NCI-H69 (cell line): ENCODE data around the gene MTFR2.
A peak's percentile ranks its signal among the peaks of the same experiment; 100 is the strongest.

Experiments used
- DNase-seq: peaks from one replicate; lab custom pipeline; 2025; lab: John Stamatoyannopoulos, UW

MTFR2 gene

DNA sequence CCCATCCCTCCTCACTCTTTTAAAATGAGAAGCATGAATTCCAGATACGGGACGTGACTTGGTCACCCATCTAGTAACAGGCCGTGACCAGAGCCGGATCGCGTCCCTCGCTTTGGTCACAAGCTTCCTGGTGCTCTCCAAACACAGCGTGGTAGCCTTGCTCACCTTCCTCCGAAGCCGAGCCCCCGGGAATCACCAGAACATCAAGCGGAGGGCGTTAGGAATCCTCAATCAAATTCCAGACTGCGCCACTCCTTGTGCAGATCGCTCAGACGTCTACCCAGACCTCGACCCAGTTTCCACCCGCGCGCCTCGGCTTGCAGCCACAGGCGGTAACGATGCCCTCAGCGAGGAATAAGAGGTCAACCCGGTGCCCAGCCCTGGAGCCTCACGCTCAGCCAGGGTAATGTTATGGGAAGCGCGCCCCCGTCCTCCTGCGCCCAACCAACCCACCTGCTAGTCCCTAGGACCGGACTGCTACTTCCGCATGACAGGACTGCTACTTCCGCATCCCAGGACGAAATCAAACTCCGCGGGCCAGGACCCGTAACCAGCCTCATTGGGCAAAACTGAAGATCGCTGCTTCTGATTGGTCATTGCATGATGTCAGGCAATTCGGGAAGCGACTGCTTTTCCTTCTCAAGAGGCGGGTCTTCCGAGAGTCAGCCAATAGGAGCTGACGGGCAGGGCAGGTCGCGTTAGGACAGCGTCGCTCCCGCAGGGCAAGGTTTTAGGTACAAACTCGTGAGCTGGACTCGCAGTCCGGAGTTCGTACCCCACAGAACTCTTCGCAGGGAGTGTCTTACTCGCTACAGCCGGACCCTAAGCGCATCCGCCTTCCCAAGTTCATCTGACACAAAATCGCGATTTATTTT is at the start of gene MTFR2:
TSS of gene MTFR2 (minus strand) at position 501 of the 875 bp plus-strand sequence. CDS start 1,212 bp downstream, outside the sequence.
- DNase-seq = peak; percentile 100

GRCh38 chr6:136294621-136295020 is 44.5 kb upstream of the MTFR2 start:
- DNase-seq = peak; percentile 12

GRCh38 chr6:136290410-136291010 is 40.4 kb upstream of the MTFR2 start:
- peak; percentile 93 for DNase-seq

DNA sequence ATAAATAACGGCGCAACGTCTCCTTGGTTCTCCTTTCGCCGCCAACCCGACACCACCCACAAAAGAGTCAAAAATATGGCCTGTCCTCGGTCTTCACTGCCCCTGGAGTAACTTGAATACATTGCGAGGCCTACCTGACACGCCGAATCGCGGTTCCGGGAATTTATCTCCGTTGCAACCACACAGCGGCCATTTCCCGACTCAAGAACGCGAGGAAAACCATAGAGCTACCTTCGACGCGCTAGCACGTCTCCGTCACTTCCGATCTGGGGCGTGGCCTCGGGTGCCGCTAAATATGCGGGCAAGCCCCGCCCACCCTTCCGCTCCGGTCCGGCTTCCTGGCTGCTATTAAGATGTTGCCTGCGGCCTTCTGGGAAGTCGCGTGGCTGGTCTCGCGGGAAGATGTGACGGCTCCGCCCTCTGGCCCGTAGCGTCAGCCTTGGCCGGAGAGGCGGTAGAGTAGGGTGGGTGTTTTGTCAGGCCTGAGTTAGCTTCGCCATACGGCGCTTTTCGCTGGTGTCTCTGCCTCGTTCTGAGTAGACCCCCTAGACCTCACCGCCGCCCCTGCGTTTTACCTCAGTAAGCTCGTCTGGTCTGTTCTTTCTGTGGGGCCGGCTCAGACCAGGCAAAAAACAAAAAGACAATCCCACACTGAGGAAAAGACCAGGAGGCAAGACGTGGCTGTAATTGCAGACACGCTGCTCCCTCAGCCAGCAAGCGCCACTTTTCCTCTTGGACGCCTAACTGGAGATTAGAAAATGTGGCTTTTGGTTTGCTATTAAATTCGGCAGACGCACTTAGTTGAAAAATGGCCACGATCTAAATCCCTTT is 39.7 kb upstream of the MTFR2 start, which contains the start of gene BCLAF1:
TSS of gene BCLAF1 (minus strand) at position 268 of the 831 bp plus-strand sequence. CDS start 9,980 bp downstream, outside the sequence.
- peak; percentile 100 for DNase-seq

GRCh38 chr6:136289327-136289578 is 39.1 kb upstream of the MTFR2 start:
- DNase-seq = peak; percentile 98

- DNase-seq = peak; percentile 88
These were observed 38.6 kb upstream of the MTFR2 start for GRCh38 chr6:136288566-136289326.

DNA sequence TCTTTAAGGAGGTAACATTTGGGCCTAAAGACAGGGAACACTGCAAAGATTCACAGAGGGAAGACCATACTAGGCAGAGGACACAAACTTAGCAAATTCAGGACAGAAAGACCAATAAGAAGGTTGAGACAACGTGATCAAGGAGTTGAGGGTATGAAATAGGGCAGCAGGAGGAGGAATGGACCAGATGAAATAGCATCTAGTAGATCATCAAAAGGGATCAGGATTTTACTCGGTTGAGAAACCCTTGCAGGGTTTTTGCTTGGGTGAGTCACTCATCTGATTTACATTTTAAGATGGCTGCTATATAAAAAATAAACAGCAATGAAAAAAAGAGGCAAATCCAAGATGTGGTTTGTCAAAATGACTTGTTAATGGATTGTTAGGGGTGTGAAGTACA is 34.8 kb upstream of the MTFR2 start:
- DNase-seq = no peak

GRCh38 chr6:136282906-136283305 is 32.8 kb upstream of the MTFR2 start:
- no peak for DNase-seq

- no peak for DNase-seq
These were observed 30.0 kb upstream of the MTFR2 start for GRCh38 chr6:136280032-136280609.

DNA sequence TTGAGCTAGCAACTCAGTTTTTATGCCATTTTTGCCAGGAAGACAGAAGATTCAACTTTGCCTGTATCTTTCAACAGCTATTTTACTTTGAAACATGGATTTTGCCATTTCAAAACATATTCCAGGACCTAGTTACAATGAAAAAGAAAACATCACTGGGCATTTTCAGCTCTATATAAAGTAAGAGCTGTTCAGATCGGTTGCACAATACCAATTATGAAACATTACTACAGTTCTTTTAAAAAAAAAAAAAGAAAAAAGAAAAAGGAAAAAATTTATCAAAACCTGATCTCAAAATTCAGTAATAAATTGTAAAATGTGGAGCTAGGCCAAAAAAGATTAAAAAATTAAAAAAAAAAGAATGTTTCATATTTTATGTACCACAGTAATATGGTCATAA is 24.0 kb upstream of the MTFR2 start:
- no peak for DNase-seq

GRCh38 chr6:136265101-136265500 is 15.0 kb upstream of the MTFR2 start:
- DNase-seq = no peak

- no peak for DNase-seq
These were observed 12.8 kb upstream of the MTFR2 start for GRCh38 chr6:136262940-136263339.

DNA sequence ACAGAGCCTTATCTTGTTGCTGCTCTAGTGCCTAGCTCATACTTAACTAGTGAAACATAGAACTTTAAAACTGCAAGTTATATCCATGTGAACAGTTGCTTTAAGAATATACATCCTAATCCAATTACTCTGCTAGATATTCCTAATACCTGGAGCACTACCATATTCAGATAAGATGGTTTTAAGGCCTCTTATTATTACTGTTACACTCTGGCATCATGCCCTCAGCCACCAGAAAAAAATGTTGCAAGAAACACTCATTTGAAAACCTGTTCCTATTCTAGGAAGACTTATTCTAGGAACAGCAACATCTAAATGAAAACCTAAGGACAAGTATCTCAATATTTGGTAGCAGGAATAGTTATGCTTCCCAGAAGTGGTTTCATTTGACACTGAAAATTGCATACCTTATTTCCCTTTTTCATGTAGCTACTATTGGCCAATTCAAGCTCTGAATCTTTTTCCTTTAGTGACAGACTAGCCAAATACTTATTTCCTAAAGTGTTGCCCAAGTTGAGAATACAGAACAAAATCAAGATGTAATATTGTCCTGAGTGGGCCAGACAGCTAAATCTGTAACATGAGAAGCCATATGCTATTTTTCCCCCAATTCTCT is 4.8 kb upstream of the MTFR2 start:
- DNase-seq = no peak

- no peak for DNase-seq
These were observed 3.6 kb upstream of the MTFR2 start for GRCh38 chr6:136253734-136254133.

- peak; percentile 28 for DNase-seq
These were observed 2.3 kb upstream of the MTFR2 start for GRCh38 chr6:136252441-136252840.

GRCh38 chr6:136251394-136251793 is 1.3 kb upstream of the MTFR2 start:
- DNase-seq = peak; percentile 45

DNA sequence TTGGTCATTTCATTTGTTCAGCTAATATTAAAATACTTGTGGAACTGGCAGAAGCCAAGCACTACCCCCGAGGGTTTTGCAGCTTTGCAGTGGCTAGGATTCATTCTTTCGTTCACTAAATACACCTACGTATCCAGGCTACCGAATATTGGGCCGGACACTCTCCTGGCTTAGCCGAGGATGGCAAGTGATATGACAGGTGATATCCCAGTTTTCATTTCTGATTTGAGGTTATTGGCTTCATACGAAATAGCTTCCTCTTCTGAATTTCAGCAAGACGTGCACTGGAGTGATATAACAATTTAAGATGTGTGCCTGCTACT is 536 bp upstream of the MTFR2 start:
- peak; percentile 76 for DNase-seq

GRCh38 chr6:136249336-136249735 is 775 bp downstream of the MTFR2 start:
- peak; percentile 41 for DNase-seq

GRCh38 chr6:136244061-136244616 is 6.0 kb downstream of the MTFR2 start:
- no peak for DNase-seq

GRCh38 chr6:136236466-136237293 is 13.4 kb downstream of the MTFR2 start:
- DNase-seq = no peak
